Measurements from ENCODE around the gene IGSF22. TPM values are rescaled to one million over a fixed set of nuclear protein-coding genes. Genes with fewer than 3 reads are reported as not detected.
A peak's percentile ranks its signal among the peaks of the same experiment; 100 is the strongest.

IGSF22 gene
- total RNA-seq, 2 donors from 2014 or later: 0.21 TPM; not detected in 1

- Histone ChIP-seq H3K27ac (no peak overlapping the region), H3K4me3 (no peak overlapping the region), H3K36me3 (no peaks in the 10 kb centered on the region), H3K27me3 (replicated peaks; ENCODE audit: insufficient read depth) (no peaks in the 10 kb centered on the region), H3K9me3 (no peaks in the 10 kb centered on the region), H3K4me1 (ENCODE audit: control insufficient read depth in 1 of 2, low read depth in 2 of 2) (peaks cover 0 to 7% of the 10 kb centered on the region in 2 donors)
- no peak for DNase-seq (ENCODE audit: low spot score)
- no peak for ATAC-seq (ENCODE audit: insufficient number of reproducible peaks, low FRiP score, low read depth)
- TF ChIP-seq CTCF (IDR thresholded peaks at IDR 0.05): no peak
Observed at GRCh38 chr11:18723991-18724390, 2.0 kb downstream of the IGSF22 start.

- peaks cover 0 to 7% of the 10 kb centered on the region in 2 donors for H3K4me1 ChIP-seq (ENCODE audit: control insufficient read depth in 1 of 2, low read depth in 2 of 2)
- peak overlapping the region in 1 of 2 donors; percentile 71 for H3K27ac ChIP-seq
- H3K4me3 ChIP-seq: peak overlapping the region; percentile 76
- ATAC-seq (ENCODE audit: insufficient number of reproducible peaks, low FRiP score, low read depth): no peak
- TF ChIP-seq CTCF (IDR thresholded peaks at IDR 0.05): no peak
- no peaks in the 10 kb centered on the region for H3K9me3 ChIP-seq
- H3K36me3 ChIP-seq: no peaks in the 10 kb centered on the region
- H3K27me3 ChIP-seq (replicated peaks; ENCODE audit: insufficient read depth): no peaks in the 10 kb centered on the region
- DNase-seq (ENCODE audit: low spot score): no peak
Observed at GRCh38 chr11:18722293-18722637, 3.7 kb downstream of the IGSF22 start.

- no peak for DNase-seq (ENCODE audit: low spot score)
- peak; percentile 21 for ATAC-seq (ENCODE audit: insufficient number of reproducible peaks, low FRiP score, low read depth)
Observed at GRCh38 chr11:18721561-18722292, 4.3 kb downstream of the IGSF22 start.

GRCh38 chr11:18720808-18721560 lies 5.0 kb downstream of the IGSF22 start:
- peaks cover 0 to 7% of the 10 kb centered on the region in 2 donors for H3K4me1 ChIP-seq (ENCODE audit: control insufficient read depth in 1 of 2, low read depth in 2 of 2)
- no peak for TF ChIP-seq CTCF (IDR thresholded peaks at IDR 0.05)

More at GRCh38 chr11:18721561-18722292, 4.3 kb downstream of the IGSF22 start:
- Histone ChIP-seq H3K4me1 (ENCODE audit: control insufficient read depth in 1 of 2, low read depth in 2 of 2) (peaks cover 0 to 7% of the 10 kb centered on the region in 2 donors), H3K27ac (peak overlapping the region; percentile 67 to 71), H3K4me3 (peak overlapping the region; percentile 76), H3K36me3 (no peaks in the 10 kb centered on the region), H3K9me3 (no peaks in the 10 kb centered on the region), H3K27me3 (replicated peaks; ENCODE audit: insufficient read depth) (no peaks in the 10 kb centered on the region)
- peak; percentile 90 for TF ChIP-seq CTCF (IDR thresholded peaks at IDR 0.05)

GRCh38 chr11:18720091-18720807 lies 5.7 kb downstream of the IGSF22 start:
- no peaks in the 10 kb centered on the region for H3K27me3 ChIP-seq (replicated peaks; ENCODE audit: insufficient read depth)
- H3K4me1 ChIP-seq (ENCODE audit: control insufficient read depth in 1 of 2, low read depth in 2 of 2): peaks cover 0 to 7% of the 10 kb centered on the region in 2 donors
- no peak for TF ChIP-seq CTCF (IDR thresholded peaks at IDR 0.05)
- peak overlapping the region; percentile 67 to 71 for H3K27ac ChIP-seq
- DNase-seq (ENCODE audit: low spot score) (no peak), ATAC-seq (ENCODE audit: insufficient number of reproducible peaks, low FRiP score, low read depth) (no peak)
- H3K9me3 ChIP-seq: no peaks in the 10 kb centered on the region
- H3K4me3 ChIP-seq: peak overlapping the region; percentile 76
- no peaks in the 10 kb centered on the region for H3K36me3 ChIP-seq

More at GRCh38 chr11:18720808-18721560, 5.0 kb downstream of the IGSF22 start:
- Histone ChIP-seq H3K4me3 (peak overlapping the region; percentile 76), H3K36me3 (no peaks in the 10 kb centered on the region), H3K27me3 (replicated peaks; ENCODE audit: insufficient read depth) (no peaks in the 10 kb centered on the region), H3K27ac (peak overlapping the region; percentile 67 to 71), H3K9me3 (no peaks in the 10 kb centered on the region)
- ATAC-seq (ENCODE audit: insufficient number of reproducible peaks, low FRiP score, low read depth): peak; percentile 90
- DNase-seq (ENCODE audit: low spot score): peak; percentile 56

Measured in thoracic aorta (tissue), 2 donors.